Gastrocnemius medialis (tissue), 4 donors: ENCODE measurements around the gene ANKRD31. TPM values are rescaled to one million over a fixed set of nuclear protein-coding genes. Genes with fewer than 3 reads are reported as not detected.

Source experiments
- ATAC-seq, 2 donors: fragments of 150-250 bp; one replicate each; pipeline ENCODE4 v1.9.1; 2016
- DNase-seq, 2 donors: peaks; one replicate each; pipeline ENCODE4 v3.0.0-alpha.2; 2019
- H3K27ac ChIP-seq, 4 donors: fragments of 200-600 bp; sonication (generic); 1 replicate in 1 of 4; 2 replicates in 3 of 4; pipeline ENCODE4 v1.5.1; 2016 to 2018; ENCODE audit warnings: mild to moderate bottlenecking in 2 of 4, moderate library complexity in 1 of 4
- H3K27me3 ChIP-seq, 3 donors: fragments of 200-600 bp; sonication (generic) in 2 of 3; 1 replicate in 1 of 3; 2 replicates in 2 of 3; pipeline versions ENCODE4 v1.5.1 to v1.6.0; 2016 to 2019; ENCODE audit warnings: mild to moderate bottlenecking in 1 of 3, moderate library complexity in 1 of 3
- H3K36me3 ChIP-seq, 2 donors: fragments of 200-600 bp; sonication (generic) in 1 of 2; one replicate each; pipeline ENCODE4 v1.5.1; 2017 to 2018
- H3K4me1 ChIP-seq, 2 donors: fragments of 200-600 bp; sonication (generic) in 1 of 2; one replicate each; pipeline ENCODE4 v1.5.1; 2016 to 2017; ENCODE audit warnings: mild to moderate bottlenecking in 2 of 2
- H3K4me3 ChIP-seq, 4 donors: fragments of 200-600 bp; sonication (generic) in 3 of 4; 1 replicate in 1 of 4; 2 replicates in 3 of 4; pipeline ENCODE4 v1.5.1; 2016 to 2019; ENCODE audit warnings: mild to moderate bottlenecking in 2 of 4
- H3K9me3 ChIP-seq, 3 donors: fragments of 200-600 bp; sonication (generic) in 2 of 3; 1 replicate in 1 of 3; 2 replicates in 2 of 3; pipeline ENCODE4 v1.5.1; 2016 to 2019
- POLR2A ChIP-seq, 2 donors: fragments of 450-650 bp; IDR thresholded peaks; one replicate each; pipeline ENCODE4 v1.6.1; 2017; ENCODE audit warnings: antibody characterized with exemption in 2 of 2, mild to moderate bottlenecking in 2 of 2, moderate library complexity in 2 of 2
- in situ Hi-C, 4 donors: fragments of 200-750 bp; cut with MboI; loops; one replicate each; pipeline versions ENCODE4 v1.15.0 to v1.8.0; 2017; ENCODE audit warnings: low sequenced_read_pairs in 4 of 4
- intact Hi-C: fragments of 100-400 bp; cut with DNase I; formaldehyde crosslinking; loops from one replicate; pipeline ENCODE4 v1.15.1; 2023; ENCODE audit warnings: low total_unique reads
- total RNA-seq, 4 donors: library from RNA; depleted of rRNA; stranded (reverse); fragments of >200 nt; gene quantifications; one replicate each; pipeline versions ENCODE4 v1.1.0 to v1.2.3, GENCODE V29; 2016
- TF ChIP-seq, protein P1 (sequence below), 5 experiments: fragments of 450-650 bp in 3 of 5; fragments of 200-600 bp in 2 of 5; sonication (generic) in 2 of 5; IDR thresholded peaks in 4 of 5; conservative IDR thresholded peaks in 1 of 5; 1 replicate in 4 of 5; 2 replicates in 1 of 5; pipeline ENCODE4 v1.5.1; 2016 to 2019; ENCODE audit warnings: antibody characterized with exemption in 5 of 5, mild to moderate bottlenecking in 3 of 5, moderate library complexity in 3 of 5

ANKRD31 gene
- total RNA-seq, 4 donors from 2014 or later, result 0.03 TPM; not detected in 3

DNA sequence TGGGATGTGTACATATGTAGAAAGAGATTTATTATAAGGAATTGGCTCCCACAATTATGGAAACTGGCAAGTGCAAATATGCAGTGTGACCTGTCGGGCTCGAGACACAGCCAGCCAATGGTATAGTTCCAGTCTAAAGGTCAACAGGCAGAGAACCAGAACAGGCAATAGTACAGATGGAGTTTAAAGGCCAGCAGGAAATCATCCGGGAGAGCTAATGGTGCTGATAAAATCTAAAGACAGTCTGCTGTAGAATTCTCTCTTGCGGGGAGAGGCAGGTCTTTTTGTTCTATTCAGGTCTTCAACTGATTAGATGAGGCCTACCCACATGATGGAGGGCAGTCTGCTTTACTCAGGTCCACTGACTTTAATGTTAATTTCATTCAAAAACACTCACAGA lies 21.8 kb downstream of the ANKRD31 start:
- H3K36me3 ChIP-seq, result no peaks in the 10 kb centered on the region
- no peak overlapping the region for H3K4me3 ChIP-seq
- TF ChIP-seq, protein P1, sequence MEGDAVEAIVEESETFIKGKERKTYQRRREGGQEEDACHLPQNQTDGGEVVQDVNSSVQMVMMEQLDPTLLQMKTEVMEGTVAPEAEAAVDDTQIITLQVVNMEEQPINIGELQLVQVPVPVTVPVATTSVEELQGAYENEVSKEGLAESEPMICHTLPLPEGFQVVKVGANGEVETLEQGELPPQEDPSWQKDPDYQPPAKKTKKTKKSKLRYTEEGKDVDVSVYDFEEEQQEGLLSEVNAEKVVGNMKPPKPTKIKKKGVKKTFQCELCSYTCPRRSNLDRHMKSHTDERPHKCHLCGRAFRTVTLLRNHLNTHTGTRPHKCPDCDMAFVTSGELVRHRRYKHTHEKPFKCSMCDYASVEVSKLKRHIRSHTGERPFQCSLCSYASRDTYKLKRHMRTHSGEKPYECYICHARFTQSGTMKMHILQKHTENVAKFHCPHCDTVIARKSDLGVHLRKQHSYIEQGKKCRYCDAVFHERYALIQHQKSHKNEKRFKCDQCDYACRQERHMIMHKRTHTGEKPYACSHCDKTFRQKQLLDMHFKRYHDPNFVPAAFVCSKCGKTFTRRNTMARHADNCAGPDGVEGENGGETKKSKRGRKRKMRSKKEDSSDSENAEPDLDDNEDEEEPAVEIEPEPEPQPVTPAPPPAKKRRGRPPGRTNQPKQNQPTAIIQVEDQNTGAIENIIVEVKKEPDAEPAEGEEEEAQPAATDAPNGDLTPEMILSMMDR (IDR thresholded peaks at IDR 0.05 in 4 of 5, conservative IDR thresholded peaks at IDR 0.05 in 1 of 5), result no peak
- TF ChIP-seq POLR2A (IDR thresholded peaks at IDR 0.05), result no peak
- H3K4me1 ChIP-seq, result no peaks in the 10 kb centered on the region
- DNase-seq (no peak), ATAC-seq (no peak)
- intact Hi-C loops, result no loop called here
- no peaks in the 10 kb centered on the region for H3K9me3 ChIP-seq
- in situ Hi-C loops, result no loop called here
- H3K27ac ChIP-seq, result no peak overlapping the region
- H3K27me3 ChIP-seq, result no peaks in the 10 kb centered on the region

DNA sequence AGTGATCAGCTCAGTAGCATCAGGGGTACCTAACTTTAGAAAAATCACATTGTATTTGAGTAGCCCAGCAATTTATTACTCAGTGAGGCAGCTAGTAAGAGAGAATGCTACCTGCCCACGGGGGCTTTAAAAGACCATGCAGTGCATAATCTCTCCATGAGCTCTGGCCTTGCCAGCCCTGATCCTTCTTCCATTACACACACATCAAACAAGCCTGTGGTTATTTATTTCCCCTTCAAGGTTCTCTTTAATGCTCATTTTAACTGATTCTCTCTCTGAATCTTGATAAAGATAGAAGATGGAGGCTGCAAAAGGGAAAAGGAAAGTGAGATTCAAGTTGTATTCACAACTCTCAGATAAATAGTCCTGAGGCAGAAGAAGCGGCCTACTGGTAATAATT lies 22.3 kb downstream of the ANKRD31 start:
- Histone ChIP-seq H3K4me3 (no peak overlapping the region), H3K36me3 (no peaks in the 10 kb centered on the region), H3K4me1 (no peaks in the 10 kb centered on the region), H3K27me3 (no peaks in the 10 kb centered on the region), H3K9me3 (no peaks in the 10 kb centered on the region), H3K27ac (no peak overlapping the region)
- ATAC-seq (no peak), DNase-seq (no peak)
- in situ Hi-C loops (no loop called here), intact Hi-C loops (no loop called here)
- TF ChIP-seq POLR2A (IDR thresholded peaks at IDR 0.05), result no peak
- TF ChIP-seq, protein P1 (IDR thresholded peaks at IDR 0.05 in 4 of 5, conservative IDR thresholded peaks at IDR 0.05 in 1 of 5), result no peak

DNA sequence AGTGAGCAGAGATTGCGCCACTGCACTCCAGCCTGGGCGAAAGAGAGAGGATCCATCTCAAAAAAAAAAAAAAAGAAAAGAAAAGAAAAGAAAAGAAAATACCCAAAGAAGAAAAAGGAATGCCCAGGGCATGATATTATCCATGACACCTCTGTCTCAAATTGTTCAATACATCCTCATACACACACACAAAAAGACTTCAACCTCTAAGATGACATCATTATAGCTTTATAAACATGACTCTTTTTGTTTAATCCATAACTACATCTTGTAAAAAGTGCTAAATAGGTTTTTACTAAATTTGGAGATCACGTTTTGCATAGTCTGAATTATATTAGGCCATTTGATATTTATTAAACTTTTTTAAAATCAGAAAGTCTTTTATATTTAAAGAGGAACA lies 33.1 kb downstream of the ANKRD31 start:
- Histone ChIP-seq H3K9me3 (no peaks in the 10 kb centered on the region), H3K27me3 (no peaks in the 10 kb centered on the region), H3K4me3 (no peak overlapping the region), H3K4me1 (no peaks in the 10 kb centered on the region), H3K27ac (no peak overlapping the region), H3K36me3 (no peaks in the 10 kb centered on the region)
- intact Hi-C loops (no loop called here), in situ Hi-C loops (no loop called here)
- DNase-seq (no peak), ATAC-seq (no peak)
- TF ChIP-seq POLR2A (IDR thresholded peaks at IDR 0.05), result no peak
- TF ChIP-seq, protein P1 (IDR thresholded peaks at IDR 0.05 in 4 of 5, conservative IDR thresholded peaks at IDR 0.05 in 1 of 5), result no peak

DNA sequence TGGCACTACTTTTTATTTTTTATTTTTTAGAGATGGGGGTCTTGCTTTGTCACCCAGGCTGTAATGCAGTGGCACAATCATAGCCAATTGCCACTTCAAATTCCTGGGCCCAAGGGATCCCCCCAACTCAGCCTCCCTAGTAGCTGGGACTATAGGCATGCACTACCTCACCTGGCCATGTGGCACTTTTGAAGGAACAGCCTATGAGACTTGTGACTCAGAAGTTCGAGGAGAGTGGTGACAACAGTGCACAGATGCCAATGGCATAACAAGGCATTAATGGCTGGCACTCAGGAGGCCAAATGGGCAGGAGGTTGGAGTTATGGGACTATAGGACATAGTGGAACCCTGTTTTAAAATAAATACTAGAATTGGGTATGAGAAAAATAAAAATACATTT lies 33.7 kb downstream of the ANKRD31 start:
- TF ChIP-seq, protein P1 (IDR thresholded peaks at IDR 0.05 in 4 of 5, conservative IDR thresholded peaks at IDR 0.05 in 1 of 5), result no peak
- no peak for TF ChIP-seq POLR2A (IDR thresholded peaks at IDR 0.05)
- ATAC-seq (no peak), DNase-seq (no peak)
- H3K4me3 ChIP-seq, result no peak overlapping the region
- H3K9me3 ChIP-seq, result no peaks in the 10 kb centered on the region
- no peak overlapping the region for H3K27ac ChIP-seq
- in situ Hi-C loops (no loop called here), intact Hi-C loops (no loop called here)
- H3K27me3 ChIP-seq, result no peaks in the 10 kb centered on the region
- no peaks in the 10 kb centered on the region for H3K4me1 ChIP-seq
- no peaks in the 10 kb centered on the region for H3K36me3 ChIP-seq

DNA sequence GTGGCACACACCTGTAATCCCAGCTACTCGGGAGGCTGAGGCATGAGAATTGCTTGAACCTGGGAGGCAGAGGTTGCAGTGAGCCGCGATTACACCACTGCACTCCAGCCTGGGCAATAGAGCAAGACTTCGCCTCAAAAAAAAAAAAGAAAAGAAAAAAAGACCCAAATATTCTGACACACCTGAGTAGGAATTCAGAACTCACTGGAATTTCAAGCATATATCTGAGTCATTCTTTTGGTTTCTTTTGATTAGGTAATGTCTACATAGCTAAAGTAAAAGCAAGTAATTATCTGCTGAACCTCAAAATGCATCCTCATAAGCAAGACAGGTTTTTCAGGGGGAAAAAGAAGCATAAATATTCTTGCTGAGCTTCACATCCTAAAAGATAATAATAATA lies 35.9 kb downstream of the ANKRD31 start:
- Histone ChIP-seq H3K27me3 (no peaks in the 10 kb centered on the region), H3K4me1 (no peaks in the 10 kb centered on the region), H3K36me3 (no peaks in the 10 kb centered on the region), H3K4me3 (no peak overlapping the region), H3K27ac (no peak overlapping the region), H3K9me3 (no peaks in the 10 kb centered on the region)
- TF ChIP-seq, protein P1 (IDR thresholded peaks at IDR 0.05 in 4 of 5, conservative IDR thresholded peaks at IDR 0.05 in 1 of 5), result no peak
- no peak for TF ChIP-seq POLR2A (IDR thresholded peaks at IDR 0.05)
- DNase-seq, result no peak
- intact Hi-C loops (no loop called here), in situ Hi-C loops (no loop called here)
- ATAC-seq, result no peak
